Activated naive CD4-positive, alpha-beta T cell treated with anti-CD3 and anti-CD28 coated beads, Interleukin-2, amount 50 U/mL, for 16 hours (primary cell): Measurements from ENCODE around the gene SIRPB2.

Experiments used
- DNase-seq: peaks from one replicate; pipeline ENCODE4 v3.0.0-alpha.2; 2020

The SIRPB2 gene

GRCh38 chr20:1469925-1470571, 21.2 kb downstream of the SIRPB2 start:
- DNase-seq = no peak

- DNase-seq = no peak
Measured at GRCh38 chr20:1469306-1469905, 21.8 kb downstream of the SIRPB2 start.

- DNase-seq = no peak
Measured at GRCh38 chr20:1468117-1468624, 23.0 kb downstream of the SIRPB2 start.

DNA sequence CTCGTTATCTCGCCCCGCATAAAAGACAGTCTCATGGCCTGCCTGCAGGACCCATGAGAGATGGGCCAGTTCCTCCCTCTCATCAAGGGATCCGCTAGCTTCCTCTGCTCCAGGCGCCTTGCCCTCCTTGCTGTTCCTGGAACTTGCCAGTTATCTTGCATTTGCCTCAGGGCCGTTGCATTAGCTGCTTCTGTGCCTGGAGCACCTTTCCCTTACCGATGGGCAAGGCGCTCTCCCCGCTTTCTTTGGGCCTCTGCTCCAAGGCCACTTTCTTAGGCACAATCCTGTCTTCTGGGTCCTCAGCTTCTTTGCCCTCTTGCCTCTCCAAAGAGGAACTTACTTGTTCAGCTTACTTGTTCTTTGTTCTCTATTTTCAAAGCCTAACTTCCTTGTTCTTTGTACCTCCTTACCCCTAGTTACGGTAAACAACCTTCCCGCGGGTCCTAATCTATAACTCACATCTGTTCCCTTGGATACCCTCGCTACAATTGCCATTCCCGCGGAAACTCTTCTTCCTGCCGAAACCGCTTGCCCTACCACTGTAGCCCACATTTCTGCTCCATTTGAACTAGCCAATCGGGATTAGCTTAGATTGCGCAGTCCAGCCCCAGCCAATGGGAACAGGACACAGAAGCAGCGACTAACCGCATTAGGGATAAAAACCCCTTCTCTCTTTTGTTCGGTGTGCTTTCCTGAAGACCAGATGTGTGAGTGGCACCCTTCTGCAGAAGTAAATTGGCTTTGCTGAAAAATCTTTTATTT, 23.7 kb downstream of the SIRPB2 start:
- DNase-seq = no peak

DNA sequence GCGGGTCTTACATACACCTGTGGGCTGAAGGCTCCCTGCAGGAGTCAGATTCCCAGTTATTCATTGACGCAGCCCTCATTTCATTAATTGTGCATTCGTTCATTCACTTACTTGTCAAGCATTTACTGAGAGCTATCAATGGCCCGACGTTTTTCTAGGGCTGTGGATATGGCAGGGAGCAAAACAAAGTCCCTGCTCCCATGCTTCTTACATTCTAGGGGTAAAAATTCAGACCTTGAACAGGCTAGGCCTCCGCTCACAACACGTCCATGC, 24.2 kb downstream of the SIRPB2 start:
- no peak for DNase-seq

DNA sequence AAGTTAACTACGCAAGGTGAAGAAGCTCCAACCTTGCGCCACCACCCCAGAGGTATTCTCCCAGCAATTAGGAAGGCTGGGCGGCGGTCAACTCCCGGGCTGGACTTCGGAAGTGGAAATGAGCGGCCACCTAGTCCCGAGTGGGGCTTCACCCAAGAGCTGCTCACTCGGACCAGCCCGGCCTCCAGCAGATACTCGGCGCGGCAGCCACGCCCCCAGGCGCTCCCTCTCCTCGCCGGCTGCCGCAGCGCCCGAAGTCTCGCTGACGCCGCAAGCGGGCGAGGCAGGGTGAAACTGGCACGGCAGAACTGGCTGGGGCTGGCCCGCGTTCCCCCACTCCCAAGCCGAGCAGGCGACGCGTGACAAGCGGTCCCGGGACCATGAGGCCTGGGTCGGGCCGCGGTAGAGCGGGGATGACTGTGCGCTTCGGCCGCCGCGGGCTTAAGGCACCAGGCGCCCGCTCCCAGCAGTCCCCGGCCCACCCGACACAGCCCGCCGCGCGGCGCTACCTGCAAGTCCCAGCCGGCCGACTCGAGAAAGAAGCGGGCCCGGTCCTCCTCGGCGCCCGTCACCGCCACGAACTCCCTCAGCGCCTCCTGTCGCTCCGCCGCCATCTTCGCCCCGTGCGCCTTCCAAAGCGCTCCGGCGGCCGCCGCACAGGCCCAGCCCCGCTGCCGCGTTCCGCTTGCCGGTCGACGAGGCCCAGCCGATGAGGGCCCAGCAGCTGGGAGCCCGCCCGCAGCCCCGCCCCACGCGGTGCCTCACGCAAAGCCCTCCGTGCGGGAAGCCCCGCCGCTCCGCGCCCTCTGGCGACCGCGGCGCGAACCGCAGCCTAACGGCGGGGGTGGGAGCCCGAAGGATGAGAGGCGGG, 24.8 kb downstream of the SIRPB2 start, which contains the start of gene NSFL1C:
Gene NSFL1C, minus strand, starts transcription at position 639 of the 871 bp plus-strand sequence. Its CDS starts 25 bp downstream, at position 614.
- DNase-seq = peak; percentile 99

DNA sequence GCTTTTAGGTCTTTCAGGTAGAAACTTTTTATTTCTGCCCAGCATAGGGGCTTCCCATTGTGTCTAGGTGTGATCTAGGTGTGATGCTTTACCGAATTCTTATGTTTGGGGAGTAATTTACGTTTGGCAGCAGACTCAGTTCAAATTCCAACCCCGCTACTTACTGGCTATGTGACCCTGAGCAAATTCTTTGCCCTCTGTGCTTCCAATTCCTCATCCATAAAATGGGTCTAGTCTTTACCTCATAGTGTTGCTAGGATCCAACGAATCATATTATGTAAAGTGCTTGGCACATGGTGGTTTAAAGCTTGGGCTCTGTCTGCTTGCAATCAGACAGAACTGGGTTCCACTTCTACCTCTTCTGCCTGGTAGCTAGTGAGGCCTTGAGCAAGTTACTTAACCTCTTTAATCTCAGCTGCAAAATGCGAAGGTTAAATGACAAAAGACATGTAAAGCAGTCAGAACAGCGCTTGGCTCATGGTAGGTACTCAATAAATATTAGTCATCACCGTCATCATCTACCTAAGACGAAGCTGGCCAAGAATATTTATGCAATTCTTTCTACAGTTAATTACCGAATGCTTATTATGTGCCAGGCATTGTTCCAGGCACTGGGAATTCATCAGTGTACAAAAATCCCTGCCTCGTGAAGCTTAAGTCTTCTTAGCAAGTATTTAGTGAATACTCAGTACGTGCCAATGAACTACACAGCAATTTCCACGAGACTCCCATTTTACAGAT, 25.6 kb downstream of the SIRPB2 start:
- DNase-seq = no peak

DNA sequence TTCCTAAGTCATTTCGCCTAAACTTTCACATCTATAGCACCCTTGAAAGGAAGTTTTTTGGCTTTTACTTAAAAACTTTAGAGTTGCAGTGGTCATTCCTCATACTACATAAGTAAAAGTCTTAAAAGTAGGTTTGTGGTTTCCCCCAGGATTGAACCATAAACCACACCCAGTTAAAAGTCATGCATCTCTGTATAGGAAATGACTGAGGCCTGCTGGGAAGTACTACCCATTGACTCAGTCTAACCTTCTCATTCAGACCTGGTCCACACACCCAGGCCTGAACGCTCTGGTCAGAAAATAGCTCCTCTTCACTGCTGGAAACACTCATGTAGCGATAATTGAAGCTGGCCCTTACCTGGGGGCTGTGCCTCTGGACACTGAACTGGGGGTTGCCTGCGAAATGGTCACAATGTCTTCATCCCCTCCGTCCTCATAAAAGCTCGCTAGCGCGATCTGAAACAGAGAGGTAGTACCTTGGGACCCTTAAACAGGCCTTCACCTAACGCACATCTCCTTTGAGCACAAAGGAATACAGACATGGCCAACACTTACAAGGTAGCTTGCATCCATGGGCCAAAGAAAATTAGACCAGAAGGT, 27.1 kb downstream of the SIRPB2 start:
- DNase-seq = no peak

DNA sequence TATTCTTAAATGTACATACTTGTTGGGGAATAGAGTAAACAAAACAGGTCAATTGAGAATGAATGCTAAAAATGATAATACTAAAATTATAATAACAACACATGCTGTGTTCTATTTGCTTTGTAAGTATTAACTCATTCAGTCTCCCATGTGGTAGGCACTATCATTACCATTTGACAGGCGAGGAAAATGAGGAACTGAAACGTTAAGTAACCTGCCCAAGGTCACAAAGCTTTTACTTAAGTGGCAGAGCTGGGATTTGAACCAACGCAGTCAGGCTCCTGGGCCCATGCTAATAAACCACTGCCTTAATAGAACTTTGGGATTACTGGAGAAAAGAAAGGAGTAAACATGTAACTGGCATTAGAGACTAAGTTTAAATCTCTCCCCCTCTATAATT, 28.4 kb downstream of the SIRPB2 start:
- no peak for DNase-seq

DNA sequence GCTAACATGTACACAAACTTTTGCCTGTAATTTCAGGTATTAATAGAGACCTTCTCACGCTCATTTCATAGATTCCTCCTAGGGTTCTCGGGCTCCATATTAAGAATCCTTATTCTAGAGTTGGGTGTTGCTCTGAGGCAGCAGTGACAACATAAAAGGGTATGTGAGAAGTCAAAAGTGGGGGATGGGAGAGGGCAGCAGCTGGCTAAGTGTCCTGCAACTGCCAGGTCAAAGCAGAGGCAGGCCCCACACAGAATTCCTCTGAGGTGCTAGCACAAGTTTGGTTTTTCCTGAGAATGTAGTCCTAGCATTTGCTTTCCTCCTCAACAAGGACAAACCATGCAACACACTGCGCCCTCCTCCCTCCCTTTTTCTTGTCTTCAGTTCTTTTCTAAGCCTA, 29.2 kb downstream of the SIRPB2 start:
- no peak for DNase-seq

- DNase-seq = no peak
Measured at GRCh38 chr20:1460275-1460674, 30.9 kb downstream of the SIRPB2 start.

- DNase-seq = no peak
Measured at GRCh38 chr20:1457992-1458391, 33.2 kb downstream of the SIRPB2 start.

GRCh38 chr20:1456300-1456699, 34.9 kb downstream of the SIRPB2 start:
- DNase-seq = no peak

- DNase-seq = no peak
Measured at GRCh38 chr20:1450926-1451491, 40.2 kb downstream of the SIRPB2 start.

- DNase-seq = no peak
Measured at GRCh38 chr20:1449370-1449769, 41.9 kb downstream of the SIRPB2 start.

GRCh38 chr20:1448081-1448620, 43.1 kb downstream of the SIRPB2 start:
- no peak for DNase-seq

DNA sequence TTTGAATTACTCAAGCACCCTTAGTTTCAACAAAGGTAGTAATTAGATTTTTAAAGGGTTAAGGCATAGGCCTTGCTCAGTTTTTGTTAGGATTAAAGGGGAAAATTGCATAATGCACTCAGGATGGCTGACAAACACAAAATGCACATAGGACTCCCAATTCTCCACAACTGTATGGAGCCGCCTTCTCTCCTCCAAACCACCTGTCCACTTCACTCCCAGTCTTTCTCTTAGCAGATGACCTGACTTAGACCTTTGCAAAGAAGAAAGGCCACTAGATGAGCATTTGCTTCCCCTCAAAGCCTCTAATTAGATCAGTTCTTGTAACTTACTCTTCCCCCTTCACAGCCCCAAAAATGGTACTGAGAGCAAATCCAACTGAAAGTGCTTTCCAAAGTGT, 44.7 kb downstream of the SIRPB2 start:
- no peak for DNase-seq

DNA sequence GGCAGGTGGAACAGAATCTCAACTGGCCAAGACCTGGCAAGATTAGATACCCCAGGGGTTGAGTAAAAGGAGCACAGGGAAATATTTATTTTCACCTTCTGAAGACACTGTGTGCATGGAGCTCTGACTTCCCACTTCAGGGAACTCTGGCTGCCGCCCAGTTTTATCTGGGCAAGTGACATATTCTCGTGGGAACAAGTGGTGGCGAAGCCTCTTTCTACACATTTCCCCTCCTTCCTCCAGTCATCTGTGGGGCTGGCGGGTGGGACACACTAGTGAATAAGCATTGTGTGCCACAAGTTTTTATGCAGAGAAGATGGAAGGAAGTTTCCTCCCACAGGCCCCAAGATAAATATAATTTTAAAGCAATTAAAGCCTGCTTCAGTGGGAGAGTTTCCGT, 48.1 kb downstream of the SIRPB2 start:
- no peak for DNase-seq

GRCh38 chr20:1442304-1442703, 48.9 kb downstream of the SIRPB2 start:
- DNase-seq = no peak

- DNase-seq = no peak
Measured at GRCh38 chr20:1441133-1441532, 50.1 kb downstream of the SIRPB2 start.

- DNase-seq = peak; percentile 18
Measured at GRCh38 chr20:1440024-1440423, 51.2 kb downstream of the SIRPB2 start.
